ENCODE measurements around the gene ENTREP1. TPM values are rescaled to one million over a fixed set of nuclear protein-coding genes. Genes with fewer than 3 reads are reported as not detected.
"Not testable (repeated sequence)": the region's sequence is repeated elsewhere in the genome, so short reads cannot be mapped to it uniquely, and the experiment has no call there.

The ENTREP1 gene
- total and polyA plus RNA-seq, 2 of the 4 experiments (the other 2 are of a cell fraction), result not detected

DNA sequence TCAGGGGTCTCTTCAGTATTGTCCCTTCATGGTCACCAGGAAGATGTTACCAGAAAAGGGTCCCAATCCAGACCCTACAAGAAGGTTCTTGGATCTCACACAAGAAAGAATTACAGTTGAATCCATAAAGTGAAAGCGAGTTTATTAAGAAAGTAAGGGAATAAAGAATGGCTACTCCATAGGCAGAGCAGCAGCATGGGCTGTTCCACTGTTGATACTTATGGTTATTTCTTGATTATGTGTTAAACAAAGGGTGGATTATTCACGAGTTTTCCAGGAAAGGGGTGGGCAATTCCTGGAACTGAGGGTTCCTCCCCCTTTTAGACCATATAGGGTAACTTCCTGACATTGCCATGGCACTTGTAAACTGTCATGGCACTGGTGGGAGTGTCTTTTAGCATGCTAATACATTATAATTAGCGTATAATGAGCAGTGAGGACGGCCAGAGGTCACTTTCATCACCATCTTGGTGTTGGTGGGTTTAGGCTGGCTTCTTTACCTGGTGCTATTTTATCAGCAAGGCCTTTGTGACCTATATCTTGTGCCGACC lies 18.0 kb upstream of the ENTREP1 start:
- H2BK15ac ChIP-seq (ENCODE audit: low read depth, low read length); H4K8ac ChIP-seq (ENCODE audit: low read depth in 2 of 2, low read length in 2 of 2); H2BK20ac ChIP-seq (ENCODE audit: low read depth, low read length); H3K36me3 ChIP-seq (ENCODE audit: control insufficient read depth, insufficient read depth, low read length); H2AFZ ChIP-seq (replicated peaks; ENCODE audit: low read length, poor library complexity); H4K5ac ChIP-seq (ENCODE audit: low read depth, low read length); H3K9ac ChIP-seq (ENCODE audit: low read depth, low read length); CTCF ChIA-PET; H3K27me3 ChIP-seq (ENCODE audit: control insufficient read depth, insufficient read depth, low read length); H3K27ac ChIP-seq (ENCODE audit: insufficient read depth, low read length); H2BK5ac ChIP-seq (ENCODE audit: low read depth, low read length, poor library complexity, severe bottlenecking); intact Hi-C loops (cut with micrococcal nuclease); H3K4ac ChIP-seq (ENCODE audit: low read depth, low read length); H3K4me3 ChIP-seq (ENCODE audit: insufficient read depth, low read depth, low read length); H3K4me2 ChIP-seq (ENCODE audit: low read depth, low read length); POLR2A ChIA-PET (ENCODE audit: unreplicated experiment); H2AK5ac ChIP-seq (ENCODE audit: low read depth, low read length); BruUV-seq (replicated peaks); DNase-seq; H2BK120ac ChIP-seq (ENCODE audit: low read depth, low read length); H3K23ac ChIP-seq (ENCODE audit: low read depth, low read length); H4K20me1 ChIP-seq (ENCODE audit: insufficient read depth, low read length); dilution Hi-C loops (cut with HindIII; ENCODE audit: low sequenced_read_pairs, unreplicated experiment); H3K79me1 ChIP-seq (ENCODE audit: low read depth in 1 of 2, low read length in 2 of 2); H2AK9ac ChIP-seq (replicated peaks; ENCODE audit: low read depth, low read length, poor library complexity); ATAC-seq (ENCODE audit: low read depth); H3K14ac ChIP-seq (replicated peaks; ENCODE audit: low read depth, low read length); H3K9me3 ChIP-seq (ENCODE audit: control insufficient read depth, insufficient read depth, low read length); H3K9me1 ChIP-seq (ENCODE audit: insufficient read depth, low read length); H3K18ac ChIP-seq (ENCODE audit: low read depth, low read length); in situ Hi-C loops (cut with MboI; ENCODE audit: low sequenced_read_pairs); H3K4me1 ChIP-seq (ENCODE audit: control insufficient read depth, insufficient read depth, low read length); H3K56ac ChIP-seq (ENCODE audit: extremely low read depth, insufficient read depth, low read length); H4K91ac ChIP-seq (ENCODE audit: insufficient read depth, low read depth, low read length): not testable (repeated sequence)
- no CpG with 5 or more reads among the region's 5 CpGs for WGBS, 2 experiments (ENCODE audit: extremely low coverage in 2 of 2, insufficient read length in 1 of 2)

All from IMR-90 (cell line).